ENCODE data around the gene INS. TPM values are rescaled to one million over a fixed set of nuclear protein-coding genes. Genes with fewer than 3 reads are reported as not detected.
A peak's percentile ranks its signal among the peaks of the same experiment; 100 is the strongest.

The INS gene
- total and polyA plus RNA-seq, 2 of the 13 experiments (the other 11 are each of a cell fraction or from before 2014, with no cell fraction given), result not detected

- TF ChIP-seq ZNF792 (CRISPR knock-in tag; IDR thresholded peaks at IDR 0.05) (peak; percentile 21; the same call in 1 of the 2 replicates), ZKSCAN5 (CRISPR knock-in tag; IDR thresholded peaks at IDR 0.05) (no peak), NAIF1 (CRISPR knock-in tag; IDR thresholded peaks at IDR 0.05; ENCODE audit: borderline replicate concordance) (peak; percentile 74; the same call in 1 of the 2 replicates), ZNF607 (CRISPR knock-in tag; IDR thresholded peaks at IDR 0.05; ENCODE audit: borderline replicate concordance) (peak; percentile 62; the same call in 1 of the 2 replicates), ELF1 (CRISPR knock-in tag; IDR thresholded peaks at IDR 0.05) (peak; percentile 25), MEIS1 (CRISPR knock-in tag; IDR thresholded peaks at IDR 0.05; ENCODE audit: borderline replicate concordance) (0 out of 2 replicates have a peak, but pooled peaks have one; percentile 32), ZZZ3 (CRISPR knock-in tag; IDR thresholded peaks at IDR 0.05; ENCODE audit: borderline replicate concordance) (no peak), ZNF687 (CRISPR knock-in tag; IDR thresholded peaks at IDR 0.05) (peak; percentile 57), GABPA (IDR thresholded peaks at IDR 0.05; ENCODE audit: low read depth, low read length) (no peak), GABPA (CRISPR knock-in tag; IDR thresholded peaks at IDR 0.05; ENCODE audit: low read depth) (peak; percentile 35), SMC3 (IDR thresholded peaks at IDR 0.05; ENCODE audit: low read length) (no peak), ZNF780A (CRISPR knock-in tag; IDR thresholded peaks at IDR 0.05) (no peak; the same call in 1 of the 2 replicates), FLYWCH1 (CRISPR knock-in tag; IDR thresholded peaks at IDR 0.05) (peak; percentile 91), HNRNPLL (IDR thresholded peaks at IDR 0.05; ENCODE audit: low read depth, low read length, poor library complexity, severe bottlenecking) (no peak), CENPT (CRISPR knock-in tag; IDR thresholded peaks at IDR 0.05; ENCODE audit: low read depth) (peak; percentile 66), ZMYM3 (CRISPR knock-in tag; IDR thresholded peaks at IDR 0.05) (0 out of 2 replicates have a peak, but pooled peaks have one; percentile 22)
- TF ChIP-seq, protein P1, sequence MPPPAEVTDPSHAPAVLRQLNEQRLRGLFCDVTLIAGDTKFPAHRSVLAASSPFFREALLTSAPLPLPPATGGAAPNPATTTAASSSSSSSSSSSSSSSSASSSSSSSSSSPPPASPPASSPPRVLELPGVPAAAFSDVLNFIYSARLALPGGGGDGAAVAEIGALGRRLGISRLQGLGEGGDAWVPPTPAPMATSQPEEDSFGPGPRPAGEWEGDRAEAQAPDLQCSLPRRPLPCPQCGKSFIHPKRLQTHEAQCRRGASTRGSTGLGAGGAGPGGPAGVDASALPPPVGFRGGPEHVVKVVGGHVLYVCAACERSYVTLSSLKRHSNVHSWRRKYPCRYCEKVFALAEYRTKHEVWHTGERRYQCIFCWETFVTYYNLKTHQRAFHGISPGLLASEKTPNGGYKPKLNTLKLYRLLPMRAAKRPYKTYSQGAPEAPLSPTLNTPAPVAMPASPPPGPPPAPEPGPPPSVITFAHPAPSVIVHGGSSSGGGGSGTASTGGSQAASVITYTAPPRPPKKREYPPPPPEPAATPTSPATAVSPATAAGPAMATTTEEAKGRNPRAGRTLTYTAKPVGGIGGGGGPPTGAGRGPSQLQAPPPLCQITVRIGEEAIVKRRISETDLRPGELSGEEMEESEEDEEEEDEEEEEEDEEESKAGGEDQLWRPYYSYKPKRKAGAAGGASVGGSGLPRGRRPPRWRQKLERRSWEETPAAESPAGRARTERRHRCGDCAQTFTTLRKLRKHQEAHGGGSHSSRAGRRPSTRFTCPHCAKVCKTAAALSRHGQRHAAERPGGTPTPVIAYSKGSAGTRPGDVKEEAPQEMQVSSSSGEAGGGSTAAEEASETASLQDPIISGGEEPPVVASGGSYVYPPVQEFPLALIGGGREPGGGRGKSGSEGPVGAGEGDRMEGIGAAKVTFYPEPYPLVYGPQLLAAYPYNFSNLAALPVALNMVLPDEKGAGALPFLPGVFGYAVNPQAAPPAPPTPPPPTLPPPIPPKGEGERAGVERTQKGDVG (CRISPR knock-in tag; IDR thresholded peaks at IDR 0.05; ENCODE audit: borderline replicate concordance), result no peak
- TF ChIP-seq, protein P2, sequence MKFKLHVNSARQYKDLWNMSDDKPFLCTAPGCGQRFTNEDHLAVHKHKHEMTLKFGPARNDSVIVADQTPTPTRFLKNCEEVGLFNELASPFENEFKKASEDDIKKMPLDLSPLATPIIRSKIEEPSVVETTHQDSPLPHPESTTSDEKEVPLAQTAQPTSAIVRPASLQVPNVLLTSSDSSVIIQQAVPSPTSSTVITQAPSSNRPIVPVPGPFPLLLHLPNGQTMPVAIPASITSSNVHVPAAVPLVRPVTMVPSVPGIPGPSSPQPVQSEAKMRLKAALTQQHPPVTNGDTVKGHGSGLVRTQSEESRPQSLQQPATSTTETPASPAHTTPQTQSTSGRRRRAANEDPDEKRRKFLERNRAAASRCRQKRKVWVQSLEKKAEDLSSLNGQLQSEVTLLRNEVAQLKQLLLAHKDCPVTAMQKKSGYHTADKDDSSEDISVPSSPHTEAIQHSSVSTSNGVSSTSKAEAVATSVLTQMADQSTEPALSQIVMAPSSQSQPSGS (CRISPR knock-in tag; IDR thresholded peaks at IDR 0.05), result peak; percentile 17; the same call in 1 of the 2 replicates
- TF ChIP-seq, protein P3, sequence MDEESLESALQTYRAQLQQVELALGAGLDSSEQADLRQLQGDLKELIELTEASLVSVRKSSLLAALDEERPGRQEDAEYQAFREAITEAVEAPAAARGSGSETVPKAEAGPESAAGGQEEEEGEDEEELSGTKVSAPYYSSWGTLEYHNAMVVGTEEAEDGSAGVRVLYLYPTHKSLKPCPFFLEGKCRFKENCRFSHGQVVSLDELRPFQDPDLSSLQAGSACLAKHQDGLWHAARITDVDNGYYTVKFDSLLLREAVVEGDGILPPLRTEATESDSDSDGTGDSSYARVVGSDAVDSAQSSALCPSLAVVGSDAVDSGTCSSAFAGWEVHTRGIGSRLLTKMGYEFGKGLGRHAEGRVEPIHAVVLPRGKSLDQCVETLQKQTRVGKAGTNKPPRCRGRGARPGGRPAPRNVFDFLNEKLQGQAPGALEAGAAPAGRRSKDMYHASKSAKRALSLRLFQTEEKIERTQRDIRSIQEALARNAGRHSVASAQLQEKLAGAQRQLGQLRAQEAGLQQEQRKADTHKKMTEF (CRISPR knock-in tag; IDR thresholded peaks at IDR 0.05), result peak; percentile 64
Observed at GRCh38 chr11:2128511-2129307, 32.3 kb downstream of the INS start (continued).

Measured in HepG2 (cell line).